ENCODE data around the gene CRISP2.
"Not testable (repeated sequence)": the region's sequence is repeated elsewhere in the genome, so short reads cannot be mapped to it uniquely, and the experiment has no call there.

CRISP2 gene

GRCh38 chr6:49713346-49713745 lies at the start of gene CRISP2:
Gene CRISP2 (minus strand): TSS chr6:49713543. CDS start chr6:49709196, 4,347 bp downstream.
- no peak for DNase-seq (ENCODE audit: low spot score)

GRCh38 chr6:49744259-49744658 lies 30.9 kb upstream of the CRISP2 start, which contains the start of gene CRISP3:
Gene CRISP3 (minus strand): TSS chr6:49744388. CDS start chr6:49744367, 21 bp downstream.
- DNase-seq (ENCODE audit: low spot score) = no peak

- no peak for DNase-seq (ENCODE audit: low spot score)
These were observed 30.1 kb upstream of the CRISP2 start for GRCh38 chr6:49743429-49743828.

GRCh38 chr6:49739423-49739822 lies 26.1 kb upstream of the CRISP2 start:
- DNase-seq (ENCODE audit: low spot score) = no peak

GRCh38 chr6:49736017-49736508 lies 22.7 kb upstream of the CRISP2 start:
- no peak for DNase-seq (ENCODE audit: low spot score)

GRCh38 chr6:49733680-49734079 lies 20.3 kb upstream of the CRISP2 start:
- DNase-seq (ENCODE audit: low spot score) = no peak

GRCh38 chr6:49732781-49733180 lies 19.4 kb upstream of the CRISP2 start:
- DNase-seq (ENCODE audit: low spot score) = no peak

- DNase-seq (ENCODE audit: low spot score) = no peak
These were observed 16.9 kb upstream of the CRISP2 start for GRCh38 chr6:49730251-49730650.

GRCh38 chr6:49723917-49724316 lies 10.6 kb upstream of the CRISP2 start:
- DNase-seq (ENCODE audit: low spot score) = not testable (repeated sequence)

- DNase-seq (ENCODE audit: low spot score) = no peak
These were observed 8.0 kb upstream of the CRISP2 start for GRCh38 chr6:49721297-49721696.

GRCh38 chr6:49720372-49720771 lies 7.0 kb upstream of the CRISP2 start:
- no peak for DNase-seq (ENCODE audit: low spot score)

GRCh38 chr6:49698478-49698877 lies 14.9 kb downstream of the CRISP2 start:
- DNase-seq (ENCODE audit: low spot score) = no peak

- DNase-seq (ENCODE audit: low spot score) = no peak
These were observed 19.8 kb downstream of the CRISP2 start for GRCh38 chr6:49693512-49693911.

GRCh38 chr6:49692534-49692933 lies 20.8 kb downstream of the CRISP2 start:
- no peak for DNase-seq (ENCODE audit: low spot score)

GRCh38 chr6:49676671-49677281 lies 36.6 kb downstream of the CRISP2 start:
- DNase-seq (ENCODE audit: low spot score) = peak; percentile 28

- no peak for DNase-seq (ENCODE audit: low spot score)
These were observed 37.5 kb downstream of the CRISP2 start for GRCh38 chr6:49675816-49676215.

GRCh38 chr6:49668083-49668511 lies 45.2 kb downstream of the CRISP2 start:
- DNase-seq (ENCODE audit: low spot score) = no peak

GRCh38 chr6:49666930-49667757 lies 46.2 kb downstream of the CRISP2 start:
- DNase-seq (ENCODE audit: low spot score) = peak; percentile 1

GRCh38 chr6:49666480-49666879 lies 46.9 kb downstream of the CRISP2 start:
- DNase-seq (ENCODE audit: low spot score) = no peak

- DNase-seq (ENCODE audit: low spot score) = no peak
These were observed 48.5 kb downstream of the CRISP2 start for GRCh38 chr6:49664817-49665216.

- DNase-seq (ENCODE audit: low spot score) = not testable (repeated sequence)
These were observed 49.3 kb downstream of the CRISP2 start for GRCh38 chr6:49664054-49664453.

GRCh38 chr6:49662892-49663261 lies 50.5 kb downstream of the CRISP2 start:
- no peak for DNase-seq (ENCODE audit: low spot score)

GRCh38 chr6:49662231-49662891 lies 51.0 kb downstream of the CRISP2 start:
- DNase-seq (ENCODE audit: low spot score) = no peak

Data from RKO (cell line).